Measurements from ENCODE around the gene KPNA5. TPM values are rescaled to one million over a fixed set of nuclear protein-coding genes. Genes with fewer than 3 reads are reported as not detected.

Gene KPNA5
- total and polyA plus RNA-seq, 2 of the 13 experiments (the other 11 are each of a cell fraction or from before 2014, with no cell fraction given): 5.3 to 13.0 TPM

DNA sequence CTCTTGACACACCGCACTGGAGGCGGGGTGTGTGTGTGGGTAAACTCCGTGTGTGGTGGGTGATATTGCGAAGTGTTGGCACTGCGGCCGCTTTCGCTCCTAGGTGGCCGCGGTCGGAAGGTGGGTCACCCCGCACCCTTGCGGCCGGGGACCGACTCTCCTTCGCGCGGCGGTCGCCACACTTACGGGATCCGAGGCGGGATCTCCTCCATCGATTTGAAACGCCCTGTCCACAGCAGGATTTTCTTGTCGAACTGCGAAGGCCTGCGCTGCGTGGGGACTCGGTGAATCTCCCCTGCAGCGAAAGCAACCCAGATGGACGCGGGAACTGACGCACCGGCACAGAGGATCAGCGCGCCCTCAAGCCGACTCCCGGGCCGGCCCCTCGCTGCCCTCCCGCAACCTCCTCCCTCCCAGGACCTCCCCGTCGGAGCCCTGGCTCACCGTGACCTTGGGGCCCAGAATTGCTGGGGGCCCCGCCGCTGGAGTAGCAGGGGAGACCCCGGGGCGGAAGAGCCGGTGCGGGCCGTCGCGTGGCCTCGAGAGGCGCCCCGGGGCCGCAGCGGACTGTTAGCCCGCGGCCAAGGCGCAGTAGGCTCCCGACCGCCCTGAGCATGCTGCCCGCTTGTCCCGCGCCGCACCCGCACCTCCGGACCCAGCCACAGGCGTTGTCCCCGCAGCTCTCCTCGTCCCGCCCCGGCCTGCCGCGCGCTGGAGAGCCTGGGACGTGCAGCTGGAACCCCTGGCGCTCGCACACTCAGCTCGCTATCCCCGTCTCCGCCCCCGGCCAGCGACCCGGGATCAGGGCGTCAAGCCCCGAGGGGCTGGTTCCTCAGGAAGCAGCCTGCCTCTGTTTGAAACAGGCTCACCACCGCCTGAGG is 84.2 kb downstream of the KPNA5 start, which contains the start of gene FAM162B (continued):
- TF ChIP-seq, protein P1, sequence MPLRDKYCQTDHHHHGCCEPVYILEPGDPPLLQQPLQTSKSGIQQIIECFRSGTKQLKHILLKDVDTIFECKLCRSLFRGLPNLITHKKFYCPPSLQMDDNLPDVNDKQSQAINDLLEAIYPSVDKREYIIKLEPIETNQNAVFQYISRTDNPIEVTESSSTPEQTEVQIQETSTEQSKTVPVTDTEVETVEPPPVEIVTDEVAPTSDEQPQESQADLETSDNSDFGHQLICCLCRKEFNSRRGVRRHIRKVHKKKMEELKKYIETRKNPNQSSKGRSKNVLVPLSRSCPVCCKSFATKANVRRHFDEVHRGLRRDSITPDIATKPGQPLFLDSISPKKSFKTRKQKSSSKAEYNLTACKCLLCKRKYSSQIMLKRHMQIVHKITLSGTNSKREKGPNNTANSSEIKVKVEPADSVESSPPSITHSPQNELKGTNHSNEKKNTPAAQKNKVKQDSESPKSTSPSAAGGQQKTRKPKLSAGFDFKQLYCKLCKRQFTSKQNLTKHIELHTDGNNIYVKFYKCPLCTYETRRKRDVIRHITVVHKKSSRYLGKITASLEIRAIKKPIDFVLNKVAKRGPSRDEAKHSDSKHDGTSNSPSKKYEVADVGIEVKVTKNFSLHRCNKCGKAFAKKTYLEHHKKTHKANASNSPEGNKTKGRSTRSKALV (CRISPR knock-in tag; IDR thresholded peaks at IDR 0.05): peak; percentile 96
- TF ChIP-seq, protein P2, sequence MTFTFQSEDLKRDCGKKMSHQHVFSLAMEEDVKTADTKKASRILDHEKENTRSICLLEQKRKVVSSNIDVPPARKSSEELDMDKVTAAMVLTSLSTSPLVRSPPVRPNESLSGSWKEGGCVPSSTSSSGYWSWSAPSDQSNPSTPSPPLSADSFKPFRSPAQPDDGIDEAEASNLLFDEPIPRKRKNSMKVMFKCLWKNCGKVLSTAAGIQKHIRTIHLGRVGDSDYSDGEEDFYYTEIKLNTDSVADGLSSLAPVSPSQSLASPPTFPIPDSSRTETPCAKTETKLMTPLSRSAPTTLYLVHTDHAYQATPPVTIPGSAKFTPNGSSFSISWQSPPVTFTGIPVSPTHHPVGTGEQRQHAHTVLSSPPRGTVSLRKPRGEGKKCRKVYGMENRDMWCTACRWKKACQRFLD (CRISPR knock-in tag; IDR thresholded peaks at IDR 0.05; ENCODE audit: borderline replicate concordance): 0 out of 2 replicates have a peak, but pooled peaks have one; percentile 64
- 0 out of 2 replicates have a peak, but pooled peaks have one; percentile 51 for TF ChIP-seq NRL (CRISPR knock-in tag; IDR thresholded peaks at IDR 0.05; ENCODE audit: borderline replicate concordance)
- TF ChIP-seq, protein P3, sequence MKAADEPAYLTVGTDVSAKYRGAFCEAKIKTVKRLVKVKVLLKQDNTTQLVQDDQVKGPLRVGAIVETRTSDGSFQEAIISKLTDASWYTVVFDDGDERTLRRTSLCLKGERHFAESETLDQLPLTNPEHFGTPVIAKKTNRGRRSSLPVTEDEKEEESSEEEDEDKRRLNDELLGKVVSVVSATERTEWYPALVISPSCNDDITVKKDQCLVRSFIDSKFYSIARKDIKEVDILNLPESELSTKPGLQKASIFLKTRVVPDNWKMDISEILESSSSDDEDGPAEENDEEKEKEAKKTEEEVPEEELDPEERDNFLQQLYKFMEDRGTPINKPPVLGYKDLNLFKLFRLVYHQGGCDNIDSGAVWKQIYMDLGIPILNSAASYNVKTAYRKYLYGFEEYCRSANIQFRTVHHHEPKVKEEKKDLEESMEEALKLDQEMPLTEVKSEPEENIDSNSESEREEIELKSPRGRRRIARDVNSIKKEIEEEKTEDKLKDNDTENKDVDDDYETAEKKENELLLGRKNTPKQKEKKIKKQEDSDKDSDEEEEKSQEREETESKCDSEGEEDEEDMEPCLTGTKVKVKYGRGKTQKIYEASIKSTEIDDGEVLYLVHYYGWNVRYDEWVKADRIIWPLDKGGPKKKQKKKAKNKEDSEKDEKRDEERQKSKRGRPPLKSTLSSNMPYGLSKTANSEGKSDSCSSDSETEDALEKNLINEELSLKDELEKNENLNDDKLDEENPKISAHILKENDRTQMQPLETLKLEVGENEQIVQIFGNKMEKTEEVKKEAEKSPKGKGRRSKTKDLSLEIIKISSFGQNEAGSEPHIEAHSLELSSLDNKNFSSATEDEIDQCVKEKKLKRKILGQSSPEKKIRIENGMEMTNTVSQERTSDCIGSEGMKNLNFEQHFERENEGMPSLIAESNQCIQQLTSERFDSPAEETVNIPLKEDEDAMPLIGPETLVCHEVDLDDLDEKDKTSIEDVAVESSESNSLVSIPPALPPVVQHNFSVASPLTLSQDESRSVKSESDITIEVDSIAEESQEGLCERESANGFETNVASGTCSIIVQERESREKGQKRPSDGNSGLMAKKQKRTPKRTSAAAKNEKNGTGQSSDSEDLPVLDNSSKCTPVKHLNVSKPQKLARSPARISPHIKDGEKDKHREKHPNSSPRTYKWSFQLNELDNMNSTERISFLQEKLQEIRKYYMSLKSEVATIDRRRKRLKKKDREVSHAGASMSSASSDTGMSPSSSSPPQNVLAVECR (CRISPR knock-in tag; IDR thresholded peaks at IDR 0.05; ENCODE audit: borderline replicate concordance): peak; percentile 34; the same call in 1 of the 2 replicates
- TF ChIP-seq RBAK (CRISPR knock-in tag; IDR thresholded peaks at IDR 0.05): no peak
- TF ChIP-seq, protein P4, sequence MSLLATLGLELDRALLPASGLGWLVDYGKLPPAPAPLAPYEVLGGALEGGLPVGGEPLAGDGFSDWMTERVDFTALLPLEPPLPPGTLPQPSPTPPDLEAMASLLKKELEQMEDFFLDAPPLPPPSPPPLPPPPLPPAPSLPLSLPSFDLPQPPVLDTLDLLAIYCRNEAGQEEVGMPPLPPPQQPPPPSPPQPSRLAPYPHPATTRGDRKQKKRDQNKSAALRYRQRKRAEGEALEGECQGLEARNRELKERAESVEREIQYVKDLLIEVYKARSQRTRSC (CRISPR knock-in tag; IDR thresholded peaks at IDR 0.05; ENCODE audit: low read depth): 0 out of 2 replicates have a peak, but pooled peaks have one; percentile 41
- peak; percentile 42; the same call in 1 of the 2 replicates for TF ChIP-seq ZNF274 (CRISPR knock-in tag; IDR thresholded peaks at IDR 0.05)
- TF ChIP-seq ZSCAN9 (CRISPR knock-in tag; IDR thresholded peaks at IDR 0.05; ENCODE audit: borderline replicate concordance): no peak
- TF ChIP-seq, protein P5, sequence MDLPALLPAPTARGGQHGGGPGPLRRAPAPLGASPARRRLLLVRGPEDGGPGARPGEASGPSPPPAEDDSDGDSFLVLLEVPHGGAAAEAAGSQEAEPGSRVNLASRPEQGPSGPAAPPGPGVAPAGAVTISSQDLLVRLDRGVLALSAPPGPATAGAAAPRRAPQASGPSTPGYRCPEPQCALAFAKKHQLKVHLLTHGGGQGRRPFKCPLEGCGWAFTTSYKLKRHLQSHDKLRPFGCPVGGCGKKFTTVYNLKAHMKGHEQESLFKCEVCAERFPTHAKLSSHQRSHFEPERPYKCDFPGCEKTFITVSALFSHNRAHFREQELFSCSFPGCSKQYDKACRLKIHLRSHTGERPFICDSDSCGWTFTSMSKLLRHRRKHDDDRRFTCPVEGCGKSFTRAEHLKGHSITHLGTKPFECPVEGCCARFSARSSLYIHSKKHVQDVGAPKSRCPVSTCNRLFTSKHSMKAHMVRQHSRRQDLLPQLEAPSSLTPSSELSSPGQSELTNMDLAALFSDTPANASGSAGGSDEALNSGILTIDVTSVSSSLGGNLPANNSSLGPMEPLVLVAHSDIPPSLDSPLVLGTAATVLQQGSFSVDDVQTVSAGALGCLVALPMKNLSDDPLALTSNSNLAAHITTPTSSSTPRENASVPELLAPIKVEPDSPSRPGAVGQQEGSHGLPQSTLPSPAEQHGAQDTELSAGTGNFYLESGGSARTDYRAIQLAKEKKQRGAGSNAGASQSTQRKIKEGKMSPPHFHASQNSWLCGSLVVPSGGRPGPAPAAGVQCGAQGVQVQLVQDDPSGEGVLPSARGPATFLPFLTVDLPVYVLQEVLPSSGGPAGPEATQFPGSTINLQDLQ (CRISPR knock-in tag; IDR thresholded peaks at IDR 0.05): no peak
- TF ChIP-seq, protein P6, sequence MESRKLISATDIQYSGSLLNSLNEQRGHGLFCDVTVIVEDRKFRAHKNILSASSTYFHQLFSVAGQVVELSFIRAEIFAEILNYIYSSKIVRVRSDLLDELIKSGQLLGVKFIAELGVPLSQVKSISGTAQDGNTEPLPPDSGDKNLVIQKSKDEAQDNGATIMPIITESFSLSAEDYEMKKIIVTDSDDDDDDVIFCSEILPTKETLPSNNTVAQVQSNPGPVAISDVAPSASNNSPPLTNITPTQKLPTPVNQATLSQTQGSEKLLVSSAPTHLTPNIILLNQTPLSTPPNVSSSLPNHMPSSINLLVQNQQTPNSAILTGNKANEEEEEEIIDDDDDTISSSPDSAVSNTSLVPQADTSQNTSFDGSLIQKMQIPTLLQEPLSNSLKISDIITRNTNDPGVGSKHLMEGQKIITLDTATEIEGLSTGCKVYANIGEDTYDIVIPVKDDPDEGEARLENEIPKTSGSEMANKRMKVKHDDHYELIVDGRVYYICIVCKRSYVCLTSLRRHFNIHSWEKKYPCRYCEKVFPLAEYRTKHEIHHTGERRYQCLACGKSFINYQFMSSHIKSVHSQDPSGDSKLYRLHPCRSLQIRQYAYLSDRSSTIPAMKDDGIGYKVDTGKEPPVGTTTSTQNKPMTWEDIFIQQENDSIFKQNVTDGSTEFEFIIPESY (CRISPR knock-in tag; IDR thresholded peaks at IDR 0.05): no peak
- 0 out of 2 replicates have a peak, but pooled peaks have one; percentile 71 for TF ChIP-seq SAFB2 (CRISPR knock-in tag; IDR thresholded peaks at IDR 0.05; ENCODE audit: borderline replicate concordance, low read depth)
- TF ChIP-seq NPAS2 (CRISPR knock-in tag; IDR thresholded peaks at IDR 0.05; ENCODE audit: borderline replicate concordance): no peak
- TF ChIP-seq ARNTL (CRISPR knock-in tag; IDR thresholded peaks at IDR 0.05): peak; percentile 29; the same call in 1 of the 2 replicates
